Adrenal gland (tissue), 12 donors: ENCODE data around the gene SETD9. TPM values are rescaled to one million over a fixed set of nuclear protein-coding genes. Genes with fewer than 3 reads are reported as not detected.

Experiments used
- DNase-seq, 7 donors: peaks; one replicate each; pipeline ENCODE4 v3.0.0-alpha.2; 2019 to 2020
- H3K27ac ChIP-seq, 5 donors: fragments of 200-600 bp; sonication (generic) in 4 of 5; 1 replicate in 3 of 5; 2 replicates in 2 of 5; pipeline versions ENCODE4 v1.5.1 to v1.8.0; 2016 to 2020; ENCODE audit warnings: mild to moderate bottlenecking in 1 of 5
- H3K27me3 ChIP-seq: fragments of 200-600 bp; 2 replicates; pipeline ENCODE4 v1.8.0; 2021
- H3K36me3 ChIP-seq, 2 donors: fragments of 200-600 bp; replicated peaks in 1 of 2; 1 replicate in 1 of 2; 2 replicates in 1 of 2; pipeline versions ENCODE4 v1.5.1 to v1.8.0; 2018 to 2022
- H3K4me1 ChIP-seq, 2 donors: fragments of 200-600 bp; replicated peaks in 1 of 2; 1 replicate in 1 of 2; 2 replicates in 1 of 2; pipeline versions ENCODE4 v1.5.1 to v1.8.0; 2018 to 2021
- H3K4me3 ChIP-seq, 4 donors: fragments of 200-600 bp; sonication (generic) in 3 of 4; one replicate each; pipeline ENCODE4 v1.5.1; 2016 to 2018
- H3K9me3 ChIP-seq, 3 donors: fragments of 200-600 bp; sonication (generic) in 1 of 3; replicated peaks in 1 of 3; 1 replicate in 2 of 3; 2 replicates in 1 of 3; pipeline versions ENCODE4 v1.5.1 to v1.8.0; 2016 to 2021
- POLR2A ChIP-seq, 2 donors: fragments of 450-650 bp; IDR thresholded peaks; one replicate each; pipeline ENCODE4 v1.6.1; 2017; ENCODE audit warnings: antibody characterized with exemption in 2 of 2, mild to moderate bottlenecking in 2 of 2, moderate library complexity in 1 of 2
- WGBS, 4 donors: extraction: QIAGEN DNeasy Blood & Tissue Kit in 2 of 4; methylation state at CpG; one replicate each; pipeline versions ENCODE4 v1.1.5 to v1.1.7; 2013 to 2017; 5-methylcytosine and 5-hydroxymethylcytosine counted together
- intact Hi-C, 2 donors: fragments of 100-400 bp; cut with DNase I; formaldehyde crosslinking; loops; one replicate each; pipeline versions ENCODE4 v1.14.1 to v1.15.0; 2022 to 2023
- polyA plus RNA-seq, 3 donors: library from polyadenylated mRNA; stranded (reverse); fragments of 200-250 nt in 2 of 3; fragments of 350-450 nt in 1 of 3; fragmentation: Illumina TruSeq in 1 of 3; extraction: RNeasy Lipid Tissue Mini Kit (QIAGEN cat#74804) in 1 of 3; gene quantifications; one replicate each; pipeline ENCODE4 v1.2.3, GENCODE V29; 2013 to 2014
- total RNA-seq, 9 donors: library from RNA; depleted of rRNA in 4 of 9; stranded (reverse); fragments of >200 nt in 4 of 9; fragments of 120-200 nt in 1 of 9; fragmentation: NEBNext Ultra II Directional in 1 of 9; extraction: Animal tissue kit (Norgen Biotek cat#: 25700) in 1 of 9; gene quantifications; one replicate each; pipeline versions ENCODE4 v1.1.0 to v1.2.4, GENCODE V29; 2013 to 2023
- TF ChIP-seq, protein P1 (sequence below), 6 experiments: fragments of 450-650 bp in 4 of 6; fragments of 200-600 bp in 2 of 6; sonication (generic) in 1 of 6; IDR thresholded peaks; 1 replicate in 5 of 6; 2 replicates in 1 of 6; pipeline versions ENCODE4 v1.5.1 to v1.8.0; 2016 to 2021; ENCODE audit warnings: antibody characterized with exemption in 6 of 6, mild to moderate bottlenecking in 2 of 6, moderate library complexity in 1 of 6
- donor health status: healthy with polysubstance abuse.
- donor health status: Bipolar disorder and iron deficiency.
- donor health status: DM: yes; HTN: yes; CAD: no.
- donor health status: DM: no; HTN: no; CAD: no.
- donor health status: DM: no; HTN: no; CAD: no.
- donor health status: DM: yes; HTN: yes; CAD: no.

Gene SETD9
- total and polyA plus RNA-seq, 12 donors = 3.5 to 21.0 (median 10.1) TPM; not detected in 1

DNA sequence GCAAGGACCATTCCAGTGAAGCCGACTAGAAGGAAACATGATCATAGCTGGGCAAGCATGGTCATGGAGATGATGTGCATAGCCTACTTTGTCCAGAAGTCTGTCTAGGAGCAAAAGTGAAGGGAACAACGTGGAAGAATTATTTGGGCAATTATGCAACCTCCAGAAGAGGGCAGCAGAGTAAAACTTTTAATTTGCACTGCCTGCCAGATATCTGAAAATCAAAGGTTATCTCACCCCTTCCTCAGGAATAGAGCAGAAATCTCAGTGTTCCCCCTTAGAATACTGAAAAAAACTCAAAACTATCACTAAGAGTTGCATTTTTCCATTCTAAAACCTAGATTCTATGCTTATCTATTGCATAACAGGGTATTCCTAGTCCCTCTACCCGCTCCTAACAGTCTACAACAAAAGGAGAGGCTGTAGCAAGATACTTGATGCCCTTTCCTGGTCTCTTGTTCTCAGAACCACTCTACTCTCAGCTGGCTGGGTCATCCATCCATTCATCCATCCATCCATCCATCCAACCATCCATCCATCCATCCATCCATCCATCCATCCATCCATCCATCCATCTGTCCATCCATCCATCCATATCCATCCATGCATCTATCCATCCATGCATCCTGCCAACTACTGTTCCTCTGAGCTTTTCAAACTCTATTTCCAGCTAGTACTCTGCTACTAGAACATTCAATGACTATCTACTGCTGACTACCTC, 8.4 kb upstream of the SETD9 start:
- intact Hi-C loops = loop anchor here (5.0 to 10.0 kb wide), 3 partner anchors 324 to 376 kb away; no protein-coding TSS in a partner anchor
- DNase-seq = peak in 4 of 7 donors; percentile 20 to 47 (median 41)
- Histone ChIP-seq H3K4me3 (no peak overlapping the region), H3K27me3 (no peaks in the 10 kb centered on the region), H3K9me3 (no peaks in the 10 kb centered on the region), H3K36me3 (no peaks in the 10 kb centered on the region), H3K4me1 (peaks cover 0 to 3% of the 10 kb centered on the region in 2 donors), H3K27ac (no peak overlapping the region)
- 32 to 36% (median 34%) methylated on average over 3 of the region's 3 CpGs for WGBS, 4 donors
- no peak for TF ChIP-seq POLR2A (IDR thresholded peaks at IDR 0.05)
- TF ChIP-seq, protein P1, sequence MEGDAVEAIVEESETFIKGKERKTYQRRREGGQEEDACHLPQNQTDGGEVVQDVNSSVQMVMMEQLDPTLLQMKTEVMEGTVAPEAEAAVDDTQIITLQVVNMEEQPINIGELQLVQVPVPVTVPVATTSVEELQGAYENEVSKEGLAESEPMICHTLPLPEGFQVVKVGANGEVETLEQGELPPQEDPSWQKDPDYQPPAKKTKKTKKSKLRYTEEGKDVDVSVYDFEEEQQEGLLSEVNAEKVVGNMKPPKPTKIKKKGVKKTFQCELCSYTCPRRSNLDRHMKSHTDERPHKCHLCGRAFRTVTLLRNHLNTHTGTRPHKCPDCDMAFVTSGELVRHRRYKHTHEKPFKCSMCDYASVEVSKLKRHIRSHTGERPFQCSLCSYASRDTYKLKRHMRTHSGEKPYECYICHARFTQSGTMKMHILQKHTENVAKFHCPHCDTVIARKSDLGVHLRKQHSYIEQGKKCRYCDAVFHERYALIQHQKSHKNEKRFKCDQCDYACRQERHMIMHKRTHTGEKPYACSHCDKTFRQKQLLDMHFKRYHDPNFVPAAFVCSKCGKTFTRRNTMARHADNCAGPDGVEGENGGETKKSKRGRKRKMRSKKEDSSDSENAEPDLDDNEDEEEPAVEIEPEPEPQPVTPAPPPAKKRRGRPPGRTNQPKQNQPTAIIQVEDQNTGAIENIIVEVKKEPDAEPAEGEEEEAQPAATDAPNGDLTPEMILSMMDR (IDR thresholded peaks at IDR 0.05) = peak; percentile 51 to 83 (median 78)

DNA sequence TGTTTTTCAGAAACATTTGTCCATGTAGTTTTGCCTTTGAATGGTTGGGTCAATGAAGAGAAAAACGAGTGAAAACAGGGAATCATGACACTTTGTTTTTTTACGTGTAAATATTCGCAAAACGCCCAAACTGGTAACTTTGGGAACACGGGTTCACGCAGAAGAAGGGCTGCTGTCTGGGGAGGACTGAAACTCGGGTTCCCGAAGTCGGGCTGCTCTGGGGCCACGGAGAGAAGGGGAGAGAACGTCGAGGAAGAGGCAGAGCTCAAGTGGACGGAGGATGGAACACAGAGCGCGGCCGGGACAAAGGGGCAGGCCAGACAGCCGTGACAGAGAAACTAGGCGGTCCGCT, 478 bp upstream of the SETD9 start:
- TF ChIP-seq, protein P1 (IDR thresholded peaks at IDR 0.05) = no peak
- no peak for TF ChIP-seq POLR2A (IDR thresholded peaks at IDR 0.05)
- peak overlapping the region; percentile 82 to 99 (median 95) for H3K27ac ChIP-seq
- H3K4me3 ChIP-seq = peak overlapping the region; percentile 16 to 73 (median 59)
- 0 to 1% (median 0%) methylated on average over 12 to 19 of the region's 19 CpGs for WGBS, 4 donors
- H3K4me1 ChIP-seq = peaks cover 0 to 6% of the 10 kb centered on the region in 2 donors
- peak in 2 of 7 donors; percentile 80 to 89 for DNase-seq
- H3K36me3 ChIP-seq = no peaks in the 10 kb centered on the region
- H3K9me3 ChIP-seq = no peaks in the 10 kb centered on the region
- H3K27me3 ChIP-seq = no peaks in the 10 kb centered on the region
- intact Hi-C loops = loop anchor here (10.0 kb wide), 2 partner anchors 316 to 366 kb away; no protein-coding TSS in a partner anchor

DNA sequence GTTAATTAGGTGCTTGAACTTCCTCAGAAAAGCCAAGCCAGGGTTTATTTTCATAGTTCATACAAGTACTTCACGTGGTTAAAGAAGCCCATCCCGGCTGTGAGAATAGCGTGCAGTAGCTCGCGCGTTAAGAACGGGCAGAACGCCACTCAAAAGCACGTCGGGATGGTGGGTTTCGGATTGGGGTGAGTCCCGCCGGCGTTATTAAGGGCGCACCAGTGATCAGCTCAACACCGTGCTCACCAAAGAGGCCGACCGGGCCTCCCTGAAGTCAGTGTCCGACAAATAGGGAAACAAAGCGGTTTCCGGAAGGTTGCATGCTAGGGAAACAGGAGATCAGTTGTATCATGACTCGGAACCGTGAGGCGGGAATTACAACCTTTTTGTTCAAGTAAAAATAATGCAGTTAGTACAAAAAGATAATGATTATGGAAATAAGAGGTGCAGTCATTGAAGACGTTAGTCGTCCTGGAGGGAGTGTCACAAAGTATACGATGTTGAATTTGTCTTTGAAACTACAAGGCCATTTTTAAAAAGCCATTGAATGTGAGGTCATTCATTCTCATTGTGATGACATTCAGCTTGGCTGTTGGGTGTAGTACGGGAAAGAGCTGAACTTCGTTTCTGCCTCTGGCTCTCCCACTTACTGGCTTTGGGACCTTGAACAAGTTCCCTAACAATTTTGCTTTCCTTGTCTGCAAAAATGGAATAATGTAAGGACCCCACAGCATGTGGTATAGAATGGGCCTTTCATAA, 992 bp downstream of the SETD9 start:
- Histone ChIP-seq H3K36me3 (no peaks in the 10 kb centered on the region), H3K27ac (peak overlapping the region; percentile 70 to 99 (median 95)), H3K4me1 (peaks cover 0 to 6% of the 10 kb centered on the region in 2 donors), H3K27me3 (no peaks in the 10 kb centered on the region), H3K9me3 (no peaks in the 10 kb centered on the region), H3K4me3 (peak overlapping the region; percentile 4 to 73 (median 35))
- intact Hi-C loops = no loop called here
- 1% methylated on average over 29 of the region's 29 CpGs for WGBS, 4 donors
- DNase-seq = peak; percentile 47 to 78 (median 62)
- no peak for TF ChIP-seq POLR2A (IDR thresholded peaks at IDR 0.05)
- TF ChIP-seq, protein P1 (IDR thresholded peaks at IDR 0.05) = no peak

DNA sequence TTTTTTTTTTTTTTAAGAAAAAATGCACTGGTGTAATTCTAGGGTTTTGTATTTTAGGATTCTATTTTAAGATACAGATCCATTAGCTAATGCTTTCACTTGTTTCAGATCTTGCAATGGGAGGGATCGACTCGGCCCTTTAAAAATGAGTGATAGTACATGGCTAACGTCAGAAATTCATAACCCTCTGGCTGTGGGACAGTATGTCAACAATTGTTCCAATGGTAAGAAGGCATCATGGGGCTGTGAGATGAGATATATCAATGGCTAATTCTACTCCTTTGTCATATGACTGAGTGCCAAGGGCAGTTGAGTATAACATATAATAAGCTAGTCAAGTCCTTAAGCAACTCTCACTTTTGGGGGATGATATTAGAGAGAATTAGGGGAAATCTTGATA, 4.4 kb downstream of the SETD9 start:
- Histone ChIP-seq H3K4me1 (peaks cover 0 to 6% of the 10 kb centered on the region in 2 donors), H3K27me3 (no peaks in the 10 kb centered on the region), H3K9me3 (no peaks in the 10 kb centered on the region), H3K36me3 (no peaks in the 10 kb centered on the region), H3K4me3 (no peak overlapping the region), H3K27ac (no peak overlapping the region)
- intact Hi-C loops = no loop called here
- no peak for DNase-seq
- 86 to 93% (median 90%) methylated on average over 3 of the region's 3 CpGs for WGBS, 4 donors
- no peak for TF ChIP-seq POLR2A (IDR thresholded peaks at IDR 0.05)
